ENCODE results near the gene MYO1G.

GRCh38 chr7:44989132-44989531 lies 10.3 kb upstream of the MYO1G start:
- TF ChIP-seq CTCF (IDR thresholded peaks at IDR 0.05) (no peak), POLR2A (IDR thresholded peaks at IDR 0.05) (no peak), EP300 (IDR thresholded peaks at IDR 0.05) (no peak)

All from ovary (tissue), 3 donors.